Astrocyte of the cerebellum (primary cell): ENCODE results near the gene CAMKK2.
"Not testable (repeated sequence)": the region's sequence is repeated elsewhere in the genome, so short reads cannot be mapped to it uniquely, and the experiment has no call there.

Experiments used
- DNase-seq: peaks from one replicate; pipeline ENCODE4 v3.0.0-alpha.2; 2011; ENCODE audit warnings: low read depth
- H3K4me3 ChIP-seq: 2 replicates; pipeline ENCODE4 v1.5.1; 2011; ENCODE audit warnings: mild to moderate bottlenecking, low read depth, low read length, moderate library complexity
- in situ Hi-C: cut with HindIII; loops from 2 replicates; pipeline ENCODE4 v1.10.0; 2017; ENCODE audit warnings: low sequenced_read_pairs
- TF ChIP-seq, protein P1 (sequence below): IDR thresholded peaks from 2 replicates; pipeline ENCODE4 v1.5.1; 2012; ENCODE audit warnings: low read length, low read depth, moderate library complexity, mild to moderate bottlenecking; ENCODE audit errors: missing control alignments

Gene CAMKK2

DNA sequence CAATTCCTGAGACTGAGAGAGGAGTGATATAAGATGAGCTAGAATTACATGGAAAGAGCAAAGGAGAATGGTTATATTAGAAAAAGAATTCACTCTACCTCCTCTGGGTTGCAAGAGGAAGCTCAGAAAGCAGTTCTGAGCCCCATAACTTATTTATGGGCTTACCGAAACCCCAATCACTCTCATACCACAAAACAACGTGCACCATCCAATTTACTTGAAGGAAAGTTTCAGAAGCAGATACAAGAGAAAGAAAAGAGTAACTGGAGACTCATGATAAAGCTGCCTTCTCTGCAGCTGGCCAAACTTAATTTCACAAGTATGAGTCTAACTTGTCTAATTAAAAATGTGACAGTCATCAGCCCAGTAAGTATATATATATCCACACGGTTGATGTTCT is 27.4 kb upstream of the CAMKK2 start:
- TF ChIP-seq, protein P1, sequence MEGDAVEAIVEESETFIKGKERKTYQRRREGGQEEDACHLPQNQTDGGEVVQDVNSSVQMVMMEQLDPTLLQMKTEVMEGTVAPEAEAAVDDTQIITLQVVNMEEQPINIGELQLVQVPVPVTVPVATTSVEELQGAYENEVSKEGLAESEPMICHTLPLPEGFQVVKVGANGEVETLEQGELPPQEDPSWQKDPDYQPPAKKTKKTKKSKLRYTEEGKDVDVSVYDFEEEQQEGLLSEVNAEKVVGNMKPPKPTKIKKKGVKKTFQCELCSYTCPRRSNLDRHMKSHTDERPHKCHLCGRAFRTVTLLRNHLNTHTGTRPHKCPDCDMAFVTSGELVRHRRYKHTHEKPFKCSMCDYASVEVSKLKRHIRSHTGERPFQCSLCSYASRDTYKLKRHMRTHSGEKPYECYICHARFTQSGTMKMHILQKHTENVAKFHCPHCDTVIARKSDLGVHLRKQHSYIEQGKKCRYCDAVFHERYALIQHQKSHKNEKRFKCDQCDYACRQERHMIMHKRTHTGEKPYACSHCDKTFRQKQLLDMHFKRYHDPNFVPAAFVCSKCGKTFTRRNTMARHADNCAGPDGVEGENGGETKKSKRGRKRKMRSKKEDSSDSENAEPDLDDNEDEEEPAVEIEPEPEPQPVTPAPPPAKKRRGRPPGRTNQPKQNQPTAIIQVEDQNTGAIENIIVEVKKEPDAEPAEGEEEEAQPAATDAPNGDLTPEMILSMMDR: no peak
- no peak for DNase-seq
- in situ Hi-C loops: no loop called here
- no peak overlapping the region for H3K4me3 ChIP-seq

DNA sequence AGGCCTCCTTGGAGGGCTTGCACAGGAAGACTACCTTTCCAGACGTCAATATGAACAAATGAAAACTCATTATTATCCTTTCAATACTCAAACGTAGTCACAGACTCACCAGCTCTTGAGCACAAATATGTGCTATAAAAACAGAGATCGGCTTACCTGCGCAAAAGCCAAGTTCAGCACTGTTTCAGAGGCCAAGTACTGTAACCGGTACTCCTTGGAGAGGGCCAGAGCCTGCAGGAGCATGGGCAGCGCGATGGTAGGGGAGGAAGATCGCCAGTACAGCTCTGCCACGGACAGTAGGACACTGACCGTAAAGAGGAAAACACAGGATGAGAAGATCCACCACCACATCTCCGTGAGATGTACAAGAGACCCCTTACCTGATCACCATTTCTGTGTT is 21.6 kb upstream of the CAMKK2 start:
- H3K4me3 ChIP-seq: no peak overlapping the region
- TF ChIP-seq, protein P1: no peak
- DNase-seq: no peak
- in situ Hi-C loops: no loop called here

DNA sequence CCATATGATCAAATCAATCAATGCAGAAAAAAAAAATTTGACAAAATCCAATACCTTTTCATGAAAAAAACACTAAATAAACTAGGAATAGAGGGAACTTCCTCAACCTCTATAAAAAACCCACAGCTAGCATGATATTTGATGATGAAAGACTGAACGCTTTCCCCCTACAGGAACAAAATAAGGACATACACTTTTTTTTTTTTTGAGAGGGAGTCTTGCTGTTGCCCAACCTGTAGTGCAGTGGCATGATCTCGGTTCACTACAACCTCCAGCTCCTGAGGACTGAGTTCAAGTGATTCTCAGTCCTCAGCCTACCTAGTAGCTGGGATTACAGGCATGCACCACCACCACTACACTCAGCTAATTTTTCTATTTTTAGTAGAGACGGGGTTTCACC is 17.9 kb upstream of the CAMKK2 start:
- TF ChIP-seq, protein P1: no peak
- DNase-seq: no peak
- H3K4me3 ChIP-seq: no peak overlapping the region
- in situ Hi-C loops: no loop called here

DNA sequence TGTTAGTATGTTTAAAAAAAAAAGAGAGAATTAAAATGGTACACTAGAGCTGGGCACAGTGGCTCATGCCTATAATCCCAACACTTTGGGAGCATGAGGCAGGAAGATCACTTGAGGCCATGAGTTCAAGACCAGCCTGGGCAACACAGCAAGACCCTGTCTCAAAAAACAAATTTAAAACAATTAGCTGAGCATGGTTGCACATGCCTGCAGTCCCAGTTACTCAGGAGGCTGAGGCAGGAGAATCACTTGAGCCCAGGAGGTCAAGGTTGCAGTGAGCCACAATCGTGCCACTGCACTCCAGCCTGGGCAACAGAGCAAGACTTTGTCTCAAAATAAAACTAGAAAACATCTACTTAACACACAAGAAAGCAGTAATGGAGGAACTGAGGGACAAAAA is 13.7 kb upstream of the CAMKK2 start:
- in situ Hi-C loops, H3K4me3 ChIP-seq, DNase-seq: not testable (repeated sequence)

DNA sequence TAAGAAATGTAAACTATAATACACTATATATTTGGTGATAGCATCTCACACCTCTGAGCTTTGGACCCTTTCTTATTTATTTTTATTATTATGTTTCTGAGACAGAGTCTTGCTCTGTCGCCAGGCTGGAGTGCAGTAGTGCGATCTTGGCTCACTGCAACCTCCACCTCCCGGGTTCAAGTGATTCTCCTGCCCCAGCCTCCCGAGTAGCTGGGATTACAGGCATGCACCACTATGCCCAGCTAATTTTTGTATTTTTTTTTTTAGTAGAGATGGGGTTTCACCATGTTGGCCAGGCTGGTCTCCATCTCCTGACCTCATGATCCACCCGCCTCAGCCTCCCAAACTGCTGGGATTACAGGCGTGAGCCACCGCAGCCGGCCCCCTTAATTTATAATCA is 10.9 kb upstream of the CAMKK2 start:
- in situ Hi-C loops, DNase-seq, H3K4me3 ChIP-seq: not testable (repeated sequence)

DNA sequence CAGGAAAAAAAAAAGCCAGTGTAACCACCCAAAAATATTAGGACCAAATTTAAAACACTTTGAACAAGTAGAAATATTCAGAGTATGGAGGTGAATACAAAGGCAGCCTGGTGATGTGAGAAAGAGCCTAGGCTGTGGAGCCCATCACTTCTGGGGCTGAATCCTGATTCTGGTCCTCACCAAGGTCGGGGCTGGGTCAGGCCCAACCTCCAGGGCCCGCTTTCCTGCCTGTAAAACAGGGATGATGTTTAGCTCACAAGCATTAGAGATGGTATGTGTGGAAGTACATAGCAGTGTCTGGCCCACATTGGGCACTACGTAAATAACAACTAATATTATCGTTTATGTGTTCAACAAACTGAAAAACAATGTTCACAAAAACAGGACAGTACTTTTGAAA is 7.8 kb upstream of the CAMKK2 start:
- H3K4me3 ChIP-seq: no peak overlapping the region
- no peak for DNase-seq
- in situ Hi-C loops: no loop called here
- TF ChIP-seq, protein P1: no peak

DNA sequence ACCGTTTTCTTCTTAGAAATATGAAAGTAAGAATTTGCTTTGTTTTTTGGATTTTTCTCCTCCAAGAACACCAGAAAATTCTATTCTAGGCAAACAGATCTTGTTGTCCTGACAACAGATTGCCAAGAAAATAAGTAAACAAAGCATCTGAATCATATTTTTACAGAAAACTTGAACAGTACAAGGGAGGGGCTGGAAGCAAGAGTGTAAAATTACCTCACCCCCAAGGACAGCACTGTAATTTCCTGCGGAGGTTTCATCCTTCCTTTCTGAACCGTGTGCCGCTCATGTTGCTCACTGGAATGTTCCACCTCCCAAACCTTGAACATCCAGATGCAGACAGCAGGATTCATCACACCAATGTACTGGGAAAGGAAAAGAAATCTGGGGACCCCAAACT is 5.4 kb upstream of the CAMKK2 start:
- in situ Hi-C loops: no loop called here
- no peak overlapping the region for H3K4me3 ChIP-seq
- TF ChIP-seq, protein P1: no peak
- DNase-seq: no peak

DNA sequence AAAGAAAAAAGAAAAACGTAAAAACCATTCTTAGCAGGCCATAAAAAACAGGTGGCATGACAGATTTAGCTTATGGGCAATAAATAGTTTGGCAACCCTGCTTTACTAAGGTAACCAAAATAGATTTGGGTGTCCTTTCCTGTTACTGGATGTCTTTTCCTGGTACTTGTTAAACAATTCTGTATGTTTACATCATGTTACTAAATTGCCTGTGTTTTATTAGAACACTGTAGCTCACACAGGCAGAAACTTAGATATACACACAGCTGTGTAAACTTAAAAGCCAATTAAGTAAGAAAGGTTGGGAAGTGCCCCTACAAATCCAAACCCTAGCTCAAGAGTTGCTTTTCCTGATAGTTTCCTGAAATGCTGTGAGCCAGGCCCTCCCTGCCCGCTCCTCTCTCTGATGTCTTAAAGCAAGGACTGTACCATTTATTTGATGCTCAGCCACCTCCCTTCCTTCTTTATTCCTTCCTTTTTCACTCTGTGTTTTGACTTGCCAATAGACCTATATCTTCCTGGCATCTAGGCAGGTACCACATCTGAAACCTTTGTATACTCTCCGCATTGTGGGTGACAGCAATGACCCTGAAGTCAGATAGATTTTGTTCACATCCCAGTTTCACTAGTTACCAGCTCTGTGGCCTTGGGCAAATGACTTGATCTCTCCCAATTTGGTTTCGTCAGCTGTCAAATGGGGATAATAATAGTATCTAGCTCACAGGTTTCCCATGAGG is 3.7 kb upstream of the CAMKK2 start:
- H3K4me3 ChIP-seq: no peak overlapping the region
- in situ Hi-C loops: no loop called here
- TF ChIP-seq, protein P1: no peak
- no peak for DNase-seq
